DMS114 treated with DMSO at 0.1 percent for 48 hours (cell line): Measurements from ENCODE around the gene ALDH4A1.
"Not testable (repeated sequence)": the region's sequence is repeated elsewhere in the genome, so short reads cannot be mapped to it uniquely, and the experiment has no call there.

ENCODE experiments used
- DNase-seq: peaks from one replicate; lab custom pipeline; 2025; ENCODE audit not compliant: unreplicated experiment; lab: John Stamatoyannopoulos, UW

Gene ALDH4A1

DNA sequence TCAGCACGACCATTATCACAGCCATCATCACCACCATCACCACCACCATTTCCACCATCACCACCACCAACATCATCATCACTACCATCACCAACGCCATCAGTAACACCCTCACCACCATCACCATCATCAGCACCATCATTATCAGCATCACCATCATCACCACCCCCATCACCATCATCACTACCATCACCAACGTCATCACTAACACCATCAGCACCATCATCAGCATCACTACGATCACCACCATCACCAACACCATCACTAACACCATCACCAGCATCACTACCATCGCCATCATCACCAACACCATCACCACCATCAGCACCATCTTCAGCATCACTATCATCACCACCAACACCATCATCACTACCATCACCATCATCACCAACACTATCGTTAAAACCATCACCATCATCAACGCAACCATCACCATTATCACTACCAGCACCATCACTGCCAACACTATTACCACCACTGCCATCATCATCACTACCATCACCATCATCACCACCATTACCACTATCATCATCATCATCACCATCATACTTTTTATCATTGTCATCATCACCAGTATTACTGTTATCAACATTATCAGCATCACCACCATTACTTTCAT is 44.2 kb downstream of the ALDH4A1 start:
- DNase-seq, result no peak

DNA sequence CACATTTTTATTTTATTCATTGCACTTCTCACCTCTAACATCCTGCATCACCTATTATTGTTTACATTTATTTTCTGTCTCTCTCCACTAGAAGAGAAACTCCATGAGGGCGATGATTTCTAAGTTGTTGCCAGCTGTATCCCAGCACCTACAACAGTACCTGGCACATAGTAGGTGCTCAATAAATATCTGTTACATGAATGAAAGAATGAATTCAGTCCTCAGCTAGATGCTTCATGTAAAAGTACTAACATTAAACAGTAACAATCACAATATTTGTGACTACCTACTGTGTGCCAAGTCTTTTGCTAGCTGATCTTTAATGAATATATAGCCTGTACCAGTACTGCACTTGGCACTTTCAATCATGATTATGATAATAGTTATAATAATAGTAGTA is 45.9 kb downstream of the ALDH4A1 start:
- no peak for DNase-seq

DNA sequence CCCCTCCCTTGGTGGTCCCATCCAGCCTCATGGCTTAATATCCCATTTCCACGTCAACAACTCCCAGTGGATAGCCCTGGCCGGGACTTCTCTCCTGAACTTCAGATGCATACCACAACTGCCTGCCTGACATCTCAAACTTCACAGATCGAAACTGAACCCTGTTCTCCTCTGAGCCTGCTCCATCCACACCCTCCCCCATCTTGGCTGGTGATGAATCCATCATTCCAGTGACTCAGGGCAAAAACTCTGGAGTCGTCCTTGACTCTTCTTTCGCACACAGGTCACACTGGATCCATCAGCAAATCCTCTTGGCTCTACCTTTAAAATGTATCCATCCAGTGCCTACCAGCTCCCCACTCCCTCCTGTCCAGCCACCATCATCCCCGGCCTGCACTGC is 46.8 kb downstream of the ALDH4A1 start:
- DNase-seq, result no peak

DNA sequence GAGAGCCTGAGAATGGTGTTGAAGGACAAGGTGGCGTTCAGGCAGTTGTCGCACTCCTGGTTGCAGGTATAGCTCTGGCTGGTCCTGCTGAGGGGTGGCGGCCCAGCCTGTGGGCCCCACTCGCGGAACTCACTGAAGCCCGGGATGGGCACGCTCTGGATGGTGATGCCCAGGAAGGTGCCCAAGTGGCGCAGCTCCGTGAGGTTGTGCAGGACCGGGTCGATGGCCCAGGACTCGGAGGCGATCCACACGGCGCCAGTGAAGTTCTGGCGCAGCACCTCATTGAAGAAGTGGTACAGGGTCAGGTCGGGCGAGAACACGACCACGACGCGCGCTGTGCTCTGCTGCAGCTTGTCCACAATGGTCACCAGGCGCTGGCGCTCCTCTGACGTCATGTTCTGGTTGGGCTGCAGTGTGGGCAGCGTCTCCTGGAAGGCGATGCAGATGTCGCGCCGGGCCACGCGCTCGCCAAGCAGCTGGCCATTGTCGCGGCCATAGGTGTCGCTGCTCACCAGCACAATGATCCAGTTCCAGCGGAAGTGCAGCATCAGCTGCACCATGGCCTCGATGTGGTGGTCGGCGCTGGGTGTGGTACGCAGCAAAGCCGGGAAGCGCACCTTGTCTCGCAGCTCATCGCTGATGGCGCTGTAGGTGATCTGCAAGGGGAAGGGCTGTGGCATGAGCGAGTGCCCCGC is 47.9 kb downstream of the ALDH4A1 start:
- no peak for DNase-seq

DNA sequence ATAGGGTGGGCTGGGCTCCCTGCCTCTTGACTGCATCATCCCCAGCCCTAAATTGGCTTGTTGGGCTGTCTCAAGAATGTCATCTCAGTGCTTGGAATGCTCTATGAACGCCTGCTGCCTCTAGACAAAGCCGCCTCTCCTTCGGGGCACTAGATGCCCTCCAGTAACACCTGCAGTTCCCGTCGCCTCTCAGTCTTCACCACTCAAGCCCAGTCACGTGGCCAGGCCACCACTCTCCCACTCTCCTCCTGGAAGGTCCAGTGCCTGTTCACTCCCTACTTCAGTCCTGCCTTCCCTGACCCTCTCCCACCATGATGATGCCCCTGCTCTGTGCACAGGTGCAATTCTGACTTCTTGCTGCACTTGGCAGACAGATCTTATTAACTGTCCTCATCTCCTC is 49.9 kb downstream of the ALDH4A1 start:
- no peak for DNase-seq

DNA sequence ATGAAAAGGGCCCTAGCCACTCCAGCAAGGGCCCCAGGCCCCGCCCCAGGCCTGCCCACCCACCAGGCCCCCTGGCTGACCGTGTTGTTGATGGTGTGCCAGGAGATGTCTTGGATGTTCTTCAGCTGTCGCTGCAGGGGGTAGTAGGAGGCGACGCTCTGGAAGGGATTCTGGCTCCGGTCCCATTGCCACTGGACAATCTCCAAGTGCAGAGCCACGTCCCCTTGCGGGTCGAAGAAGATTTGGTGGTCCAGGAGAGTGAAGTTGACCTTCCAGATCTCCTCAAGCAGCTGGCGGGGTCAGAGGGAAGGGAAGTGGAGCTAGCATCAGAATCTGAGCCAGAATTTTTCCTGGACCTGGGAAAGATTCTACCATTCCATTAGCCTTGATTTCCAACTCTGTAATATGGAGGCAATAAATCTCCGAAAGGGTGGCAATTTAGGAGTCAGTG is 53.1 kb downstream of the ALDH4A1 start:
- DNase-seq, result no peak

DNA sequence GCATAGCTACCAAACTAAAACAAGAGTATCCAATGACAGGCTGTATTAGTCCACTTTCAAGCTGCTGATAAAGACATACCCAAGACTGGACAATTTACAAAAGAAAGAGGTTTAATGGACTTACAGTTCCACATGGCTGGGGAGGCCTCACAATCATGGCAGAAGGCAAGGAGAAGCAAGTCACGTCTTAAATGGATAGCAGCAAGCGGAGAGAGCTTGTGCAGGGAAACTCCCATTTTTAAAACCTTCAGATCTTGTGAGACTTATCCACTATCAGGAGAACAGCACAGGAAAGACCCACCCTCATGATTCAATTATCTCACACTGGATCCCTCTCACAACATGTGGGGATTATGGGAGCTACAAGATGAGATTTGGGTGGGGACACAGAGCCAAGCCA is 54.6 kb downstream of the ALDH4A1 start:
- not testable (repeated sequence) for DNase-seq

DNA sequence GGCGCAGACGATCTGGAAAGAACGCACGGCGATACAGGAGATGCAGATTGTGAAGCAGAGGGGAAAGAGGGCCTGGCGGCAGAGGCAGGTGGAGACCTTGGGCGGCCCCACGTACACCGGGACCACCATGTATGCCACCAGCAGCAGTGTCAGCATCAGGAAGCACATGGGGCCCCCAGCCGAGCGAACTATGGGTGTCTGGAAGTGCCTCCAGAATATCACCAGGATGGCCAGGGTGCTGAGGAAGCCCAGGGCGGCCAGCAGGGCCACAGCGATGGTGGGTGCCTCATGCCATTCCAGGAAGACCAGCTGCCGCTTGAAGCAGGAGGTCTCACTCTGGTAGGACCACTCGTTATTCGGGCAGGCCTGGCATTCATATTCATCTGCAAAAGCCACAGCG is 62.2 kb downstream of the ALDH4A1 start:
- DNase-seq, result no peak

DNA sequence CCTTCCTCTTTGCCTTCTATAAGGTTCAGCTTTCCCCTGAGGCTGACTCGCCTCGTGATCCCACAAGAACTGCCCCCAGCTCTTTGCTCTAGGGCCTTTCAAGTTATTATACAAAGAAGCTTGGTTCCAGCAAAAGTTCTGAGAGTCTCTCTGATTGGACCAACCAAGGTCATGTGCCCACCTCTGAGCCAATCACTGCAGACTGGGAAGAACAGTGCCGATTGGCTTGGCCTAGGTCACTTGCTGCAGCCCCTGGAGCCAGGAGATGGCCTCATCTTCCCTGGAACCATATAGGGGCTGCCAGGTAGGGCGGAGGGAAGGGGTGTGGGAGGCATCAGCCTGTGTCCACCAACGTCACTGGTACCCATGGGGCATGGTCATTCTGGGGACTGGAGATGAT is 65.7 kb downstream of the ALDH4A1 start:
- DNase-seq, result no peak

DNA sequence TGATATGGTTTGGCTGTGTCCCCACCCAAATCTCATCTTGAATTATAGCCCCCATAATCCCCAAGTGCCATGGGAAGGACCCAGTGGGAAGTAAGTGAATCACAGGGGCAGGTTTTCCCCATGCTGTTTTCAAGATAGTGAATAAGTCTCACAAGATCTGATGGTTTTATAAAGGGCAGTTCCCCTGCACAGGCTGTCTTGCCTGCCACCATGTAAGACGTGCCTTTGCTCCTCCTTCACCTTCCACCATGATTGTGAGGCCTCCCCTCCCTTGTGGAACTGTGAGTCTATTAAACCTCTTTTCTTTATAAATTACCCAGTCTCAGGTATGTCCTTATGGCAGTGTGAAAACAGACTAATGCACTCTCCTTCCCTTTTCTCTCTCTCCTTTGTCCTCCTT is 70.0 kb downstream of the ALDH4A1 start:
- not testable (repeated sequence) for DNase-seq

DNA sequence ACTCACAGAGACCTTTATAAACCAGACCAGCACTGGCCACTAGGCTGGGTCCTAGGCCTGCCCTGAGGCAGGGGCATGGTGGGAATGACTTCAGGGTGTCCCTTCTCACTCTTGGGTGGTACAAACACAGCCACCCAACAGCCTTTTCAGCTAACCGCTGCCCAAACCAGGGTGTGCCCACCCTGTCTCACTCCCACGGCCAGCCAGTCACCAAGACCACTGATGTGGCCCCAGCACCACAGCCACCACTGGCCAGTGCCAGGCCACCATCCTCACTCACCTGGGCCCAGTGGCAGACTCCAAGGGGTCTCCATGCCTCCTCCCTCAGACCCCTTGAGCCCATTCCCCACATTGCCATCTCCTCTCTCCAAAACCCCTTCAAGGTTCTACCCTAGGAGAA is 70.7 kb downstream of the ALDH4A1 start:
- no peak for DNase-seq

DNA sequence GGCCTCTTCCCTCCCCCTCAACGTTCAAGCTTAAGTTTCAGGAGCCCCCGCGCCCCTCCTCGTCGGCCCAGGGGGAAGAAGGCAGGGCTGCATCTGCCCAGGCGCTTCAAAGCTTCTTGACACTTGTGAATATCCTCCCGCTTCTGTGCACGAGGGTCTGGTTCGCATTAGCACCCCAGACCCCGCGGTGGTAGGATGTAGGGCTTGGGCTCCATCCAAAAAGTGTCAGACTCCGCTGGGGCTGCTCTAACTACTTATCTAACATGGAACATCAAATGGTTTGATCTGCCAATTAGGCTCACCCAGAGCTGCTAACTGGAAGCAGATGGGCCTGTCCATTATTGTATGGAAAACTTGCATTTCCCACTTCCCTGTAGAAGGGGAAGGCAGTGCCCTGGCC is 71.8 kb downstream of the ALDH4A1 start:
- no peak for DNase-seq

DNA sequence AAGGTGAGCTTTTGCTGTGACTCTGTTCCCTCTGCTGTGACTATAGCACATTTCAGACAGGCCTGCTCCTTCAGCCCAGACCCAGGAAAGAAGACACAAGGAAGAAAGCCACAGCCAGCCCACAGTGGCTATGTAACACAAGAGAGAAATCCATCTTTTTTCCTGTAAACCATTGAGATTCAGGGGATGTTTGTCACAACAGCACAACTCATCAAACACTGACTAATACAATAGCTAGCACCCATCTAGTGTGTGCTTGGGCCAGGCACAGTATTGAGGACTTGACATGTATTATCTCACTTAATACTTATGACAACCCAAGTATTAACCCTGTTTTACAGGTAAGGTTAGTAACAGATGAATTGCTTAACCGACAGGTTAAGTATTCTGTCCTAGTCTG is 72.7 kb downstream of the ALDH4A1 start:
- DNase-seq, result no peak

DNA sequence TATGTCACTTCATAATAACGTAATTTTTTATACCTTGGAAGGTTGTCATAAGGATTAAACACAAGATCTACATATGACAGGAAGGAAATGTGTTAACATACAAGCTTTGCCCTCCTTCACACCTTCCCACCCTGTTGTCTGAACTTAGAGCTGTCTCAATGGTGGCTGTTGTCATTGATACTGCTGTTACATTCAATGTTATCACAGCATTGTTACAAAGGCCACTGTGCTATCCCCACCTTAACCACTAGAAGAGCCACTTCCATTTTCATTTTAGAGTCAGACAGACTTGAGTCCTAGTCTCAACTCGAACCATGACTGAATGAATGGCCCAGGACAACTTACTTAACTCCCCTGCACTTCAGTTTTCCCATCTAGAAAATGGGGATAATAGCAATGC is 74.1 kb downstream of the ALDH4A1 start:
- no peak for DNase-seq

DNA sequence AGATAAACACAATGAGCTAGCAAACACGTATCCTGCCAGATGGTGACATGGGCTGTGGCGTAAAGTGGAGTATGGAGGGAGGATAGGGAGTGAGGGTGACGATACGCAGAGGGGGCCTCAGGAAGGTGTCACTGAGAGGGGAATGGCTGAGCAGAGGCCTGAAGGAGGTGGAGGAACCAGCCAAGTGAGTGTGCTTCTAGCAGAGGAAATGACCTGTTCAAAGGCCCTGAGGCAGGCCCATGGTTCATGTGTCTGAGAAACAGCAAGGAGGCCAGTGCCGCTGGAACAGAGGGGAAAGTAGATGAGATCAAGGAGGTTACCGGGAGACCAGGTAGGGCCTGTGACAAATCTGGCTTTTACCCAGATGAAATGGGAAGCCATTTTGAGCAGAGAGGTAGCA is 78.9 kb downstream of the ALDH4A1 start:
- no peak for DNase-seq
